Kidney glomerular epithelial cell (primary cell): ENCODE data around the gene RNF150.

Experiments
- DNase-seq: peaks from one replicate; lab custom pipeline; 2025; lab: John Stamatoyannopoulos, UW

The RNF150 gene

DNA sequence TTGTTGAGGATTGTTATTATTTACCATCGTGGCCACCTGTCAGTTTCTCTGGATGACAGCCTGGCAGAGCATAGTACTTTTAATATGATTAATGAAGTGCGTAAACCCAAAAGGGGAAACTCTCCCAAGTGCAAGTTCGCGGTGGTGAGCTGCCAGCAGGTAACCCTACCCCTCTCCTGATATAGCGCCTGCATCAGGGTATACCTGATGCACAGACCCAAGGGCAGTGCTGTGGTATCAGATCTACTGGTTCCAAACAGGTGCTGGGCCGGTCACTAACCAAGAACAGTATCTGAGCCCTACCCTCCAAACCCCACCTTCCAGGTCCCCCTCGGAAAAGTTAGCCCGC lies 1.6 kb downstream of the RNF150 start:
- no peak for DNase-seq

DNA sequence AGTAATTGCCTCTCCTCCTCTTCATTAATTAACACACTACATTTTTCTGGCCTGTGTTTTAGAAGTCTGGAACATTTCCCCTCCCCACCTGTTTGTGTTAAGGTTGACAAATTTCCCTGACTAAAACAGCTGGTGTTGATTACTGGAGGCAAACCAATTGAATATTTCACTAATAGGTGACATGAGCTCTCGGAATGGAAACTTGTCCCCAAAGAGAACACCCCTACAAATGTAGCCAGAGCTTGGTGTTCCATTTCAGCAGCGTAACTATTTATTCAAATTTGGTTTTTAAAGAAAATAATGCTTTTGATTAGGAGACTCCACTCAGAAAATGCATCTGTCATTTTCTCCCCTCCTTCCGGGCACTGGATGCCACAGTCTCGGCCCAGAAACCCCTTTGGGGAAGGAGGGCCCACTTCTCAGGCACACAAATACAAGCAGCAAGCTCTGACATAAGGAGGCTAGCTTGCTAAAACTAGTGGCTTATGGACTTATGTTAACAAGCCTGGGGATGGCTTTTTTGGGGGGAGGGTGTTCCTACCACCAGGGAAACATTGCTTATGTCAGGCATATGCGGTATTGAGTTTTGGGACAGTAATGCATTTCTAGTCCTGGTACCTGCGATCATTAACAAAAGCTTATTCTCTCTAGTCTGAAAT lies 2.2 kb downstream of the RNF150 start:
- DNase-seq, result no peak

DNA sequence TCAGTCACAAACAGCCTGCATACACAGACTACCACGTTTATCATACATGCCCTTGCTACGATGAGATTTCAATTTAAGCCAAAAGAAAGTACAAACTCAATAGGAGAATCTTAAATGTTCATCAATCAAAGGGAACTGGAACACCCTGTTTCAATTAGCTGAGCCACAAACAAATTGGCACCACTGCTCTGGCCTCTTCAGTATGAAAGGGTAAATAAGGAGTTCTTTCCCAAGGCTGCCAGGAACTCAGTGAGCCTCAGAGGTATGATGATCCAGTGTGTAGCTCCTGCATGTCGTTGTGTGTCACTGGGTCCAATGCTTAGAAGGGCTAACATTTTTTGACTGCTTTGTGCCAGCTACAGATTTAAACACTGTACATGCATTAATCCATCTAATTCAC lies 5.4 kb downstream of the RNF150 start:
- no peak for DNase-seq

DNA sequence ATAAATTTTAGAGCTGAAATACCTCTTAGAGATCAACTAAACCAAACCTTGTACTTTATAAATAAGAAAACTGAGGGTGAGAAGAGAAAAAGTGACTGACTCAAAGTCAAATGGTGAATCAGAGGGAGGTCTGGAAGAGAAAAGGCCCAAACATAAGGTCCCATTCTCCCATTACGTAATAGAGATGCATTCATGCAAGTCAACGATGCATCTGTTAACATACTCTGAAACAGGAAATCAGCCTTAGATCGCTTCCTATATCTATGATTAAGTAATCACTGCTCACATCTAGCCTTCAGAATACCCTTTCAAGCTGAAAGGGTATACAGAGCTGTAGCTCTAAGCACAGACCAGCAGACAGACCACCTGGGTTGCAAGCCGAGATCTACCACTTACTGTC lies 6.5 kb downstream of the RNF150 start:
- peak; percentile 14 for DNase-seq

DNA sequence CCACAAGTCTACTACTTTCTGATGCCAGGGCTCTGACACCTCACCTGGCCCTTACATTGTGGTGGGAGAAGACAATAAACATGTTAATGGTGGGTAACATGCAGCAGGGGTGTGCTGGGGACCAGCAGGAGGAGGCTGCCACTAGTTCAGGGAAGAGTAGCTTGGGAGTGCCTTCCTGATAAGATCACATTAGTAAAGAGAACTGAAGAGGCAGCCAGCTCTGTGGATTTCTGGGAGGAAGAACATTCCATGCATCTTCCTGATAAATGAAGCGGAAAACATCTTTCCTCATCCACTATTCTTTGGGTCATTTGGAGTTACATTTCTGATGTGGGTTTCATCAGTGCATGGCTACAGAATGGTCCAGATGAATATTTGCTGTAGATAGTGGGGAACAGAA lies 9.0 kb downstream of the RNF150 start:
- DNase-seq, result peak; percentile 52

DNA sequence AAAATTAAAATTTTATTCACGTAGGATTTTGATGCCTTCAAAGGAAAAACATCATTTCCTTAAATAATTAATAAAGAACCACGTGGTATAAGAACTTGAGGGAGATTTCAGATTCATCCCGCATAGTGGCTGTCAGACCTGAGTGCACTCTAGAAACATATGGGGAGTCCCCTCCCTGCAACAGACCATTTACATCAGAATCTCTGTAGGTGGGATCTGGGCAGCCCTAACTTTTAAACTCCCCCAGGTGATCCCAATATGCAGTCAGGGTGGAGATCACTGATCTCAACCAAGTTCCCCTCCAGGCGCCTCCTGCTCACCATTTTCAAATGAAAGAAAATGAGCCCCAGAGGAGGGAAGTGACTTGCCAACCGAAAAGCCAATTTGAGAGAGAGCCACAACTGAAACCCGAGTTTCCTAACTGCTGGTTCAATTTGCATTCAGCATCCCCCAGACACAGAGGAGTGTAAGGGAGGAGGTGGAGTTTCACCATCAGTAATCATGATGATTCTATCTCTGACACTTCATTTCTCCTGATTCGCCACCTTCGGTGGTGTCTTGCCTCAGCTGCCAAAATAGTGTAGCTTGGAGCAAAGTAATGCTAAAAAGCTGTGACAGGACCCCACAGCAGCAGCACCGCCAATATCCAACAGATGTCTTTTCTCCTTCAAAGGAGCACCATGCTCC lies 11.4 kb downstream of the RNF150 start:
- DNase-seq, result no peak

DNA sequence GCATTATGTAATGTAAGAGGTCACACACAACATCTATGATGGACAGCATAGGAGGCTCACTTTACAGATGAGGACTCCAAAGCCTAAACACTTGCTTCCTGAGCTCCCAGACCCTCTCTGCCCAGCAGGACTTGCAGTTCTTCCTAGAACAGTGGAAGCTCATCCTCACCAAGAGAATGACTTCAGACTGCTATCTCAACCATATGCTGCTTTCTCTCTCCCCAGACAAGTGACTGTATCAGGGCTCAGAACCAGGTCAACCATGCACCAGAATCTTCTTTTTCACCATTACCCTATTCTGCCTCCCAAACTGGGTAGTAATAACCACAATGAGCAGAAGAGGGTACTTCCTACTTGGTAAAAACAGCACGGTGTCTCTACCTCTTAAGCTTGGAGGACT lies 12.2 kb downstream of the RNF150 start:
- DNase-seq, result no peak

DNA sequence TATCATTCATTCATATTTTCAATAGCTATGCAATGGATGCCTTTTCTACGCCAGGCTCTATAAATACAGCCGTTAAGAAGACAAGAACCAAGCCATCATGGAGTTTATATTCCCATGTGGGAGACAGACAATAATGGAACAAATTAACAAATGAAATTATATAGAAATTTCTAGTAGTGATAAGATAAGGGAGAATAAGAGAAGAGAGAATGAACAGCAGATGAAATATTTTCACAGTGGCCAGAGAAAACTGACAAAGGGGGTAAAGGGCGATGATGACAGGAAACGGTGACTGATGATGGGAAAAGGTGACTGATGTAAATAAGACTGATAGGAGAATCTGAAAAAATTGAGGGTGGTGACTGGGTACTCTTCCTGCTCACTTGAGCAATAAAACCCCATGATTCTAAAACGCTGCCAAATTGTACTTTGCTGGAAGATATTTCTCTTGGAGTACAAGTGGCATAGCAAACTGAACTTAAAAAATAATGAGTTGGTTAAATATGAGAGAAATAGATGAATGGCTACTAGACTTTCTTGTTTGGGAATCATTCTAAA lies 13.2 kb downstream of the RNF150 start:
- DNase-seq, result no peak

DNA sequence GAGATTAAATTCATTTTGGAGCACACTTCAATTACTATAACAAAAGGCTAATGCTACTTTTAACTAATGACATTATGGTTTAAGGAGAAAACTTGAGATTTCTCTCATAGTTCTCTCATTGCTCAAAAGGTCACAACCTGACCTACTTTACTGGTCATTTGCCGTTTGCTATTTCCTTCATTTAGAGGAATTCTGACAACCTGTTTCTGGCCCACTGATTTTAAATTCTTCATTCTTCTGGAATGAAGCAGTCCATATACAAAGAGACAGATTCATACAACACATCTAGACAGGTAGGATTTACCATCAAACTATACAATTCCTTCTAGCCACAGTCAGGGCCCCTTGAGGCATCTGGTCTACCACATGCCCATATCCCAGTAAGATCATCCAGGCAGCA lies 14.2 kb downstream of the RNF150 start:
- no peak for DNase-seq

DNA sequence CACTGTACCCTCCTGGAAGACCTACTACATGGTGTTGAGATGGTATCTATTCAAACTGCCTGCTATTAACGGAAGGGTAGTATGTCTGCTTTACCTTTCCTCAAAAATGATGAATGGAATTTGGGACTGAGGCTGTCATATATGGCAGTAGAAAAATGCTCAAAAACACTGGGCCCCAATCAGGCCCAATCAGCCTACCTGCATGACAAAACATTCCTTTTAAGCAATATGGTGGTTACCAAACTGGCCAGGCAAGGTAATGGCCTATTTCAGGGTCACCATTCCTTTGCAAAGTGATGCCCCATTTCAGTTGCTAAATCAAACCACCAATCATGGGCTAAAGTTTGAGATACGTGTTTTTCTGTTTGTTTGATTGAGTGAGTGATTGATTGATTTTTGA lies 14.9 kb downstream of the RNF150 start:
- DNase-seq, result no peak

DNA sequence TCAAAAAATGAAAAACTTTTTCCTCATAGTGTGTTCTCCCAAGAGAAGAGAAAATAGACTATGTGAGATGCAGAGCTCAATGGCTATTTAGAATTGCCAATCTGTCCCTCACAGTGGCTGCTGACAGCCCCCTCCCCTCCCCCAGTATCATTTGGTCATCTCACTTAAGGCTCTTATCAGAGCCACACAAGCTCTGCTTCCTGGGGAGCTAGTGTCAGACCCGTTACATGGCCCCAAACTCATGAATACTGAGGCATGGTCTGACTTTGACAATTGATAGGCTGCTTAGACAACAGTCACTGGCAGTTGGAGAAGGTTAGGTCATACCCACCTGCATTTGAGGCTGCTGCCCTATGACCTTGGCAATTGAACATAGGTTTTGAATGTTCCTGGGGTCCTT lies 15.3 kb downstream of the RNF150 start:
- no peak for DNase-seq

DNA sequence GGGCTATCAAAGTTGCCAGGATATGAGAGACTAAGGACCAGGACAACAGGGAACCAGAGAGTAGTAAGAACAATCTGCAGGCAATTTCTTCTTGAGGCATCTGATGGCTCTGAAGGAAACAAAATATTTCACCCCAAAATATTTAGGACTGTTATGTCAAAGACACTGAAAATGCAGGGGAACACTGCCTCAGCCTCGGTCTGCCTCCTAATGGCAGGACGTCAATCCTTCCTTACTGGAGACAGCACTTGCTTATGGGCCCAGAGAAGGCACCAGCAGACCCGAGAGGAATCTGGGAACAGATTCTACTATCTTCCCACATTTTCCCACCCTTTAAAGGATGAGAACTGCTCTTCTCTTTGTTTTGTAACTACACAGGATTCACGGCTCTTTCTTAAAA lies 23.3 kb downstream of the RNF150 start:
- DNase-seq, result no peak

DNA sequence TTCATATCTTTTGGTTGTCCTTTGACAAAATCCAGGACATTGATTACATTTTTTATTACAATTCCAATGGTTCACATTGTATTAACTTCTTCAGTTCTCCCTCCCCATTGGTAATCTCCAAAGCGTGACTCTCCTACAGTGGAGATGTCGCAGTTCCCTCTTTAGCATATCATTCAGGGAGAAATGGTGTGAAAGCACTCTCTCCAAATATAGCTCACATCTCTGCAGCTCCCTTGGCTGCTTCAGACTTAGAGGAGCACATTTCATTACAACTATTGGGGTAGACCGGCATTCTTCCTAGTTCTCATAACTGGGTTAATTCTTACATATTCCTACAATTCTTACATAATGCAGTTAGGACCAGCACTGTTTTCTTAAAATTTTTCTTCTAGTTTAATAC lies 25.3 kb downstream of the RNF150 start:
- DNase-seq, result no peak

DNA sequence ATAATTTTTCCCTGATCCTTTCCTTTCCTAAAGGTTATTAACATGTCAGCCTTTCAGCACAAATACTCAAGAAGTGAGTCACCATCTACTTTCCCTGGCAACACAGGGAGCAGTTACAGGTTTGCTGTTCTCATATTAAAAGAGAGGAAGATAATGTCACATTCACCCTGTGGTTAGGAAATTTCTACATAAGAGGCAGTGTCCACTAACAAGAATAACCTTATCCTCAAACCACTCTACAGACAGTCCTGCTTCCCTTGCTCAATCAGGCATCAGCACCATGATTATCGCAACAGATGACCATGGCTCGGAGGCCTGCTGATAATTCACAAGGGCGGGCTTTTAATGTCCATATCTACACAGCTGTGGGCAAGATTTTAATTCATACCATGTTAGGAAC lies 30.9 kb downstream of the RNF150 start:
- DNase-seq, result peak; percentile 81

DNA sequence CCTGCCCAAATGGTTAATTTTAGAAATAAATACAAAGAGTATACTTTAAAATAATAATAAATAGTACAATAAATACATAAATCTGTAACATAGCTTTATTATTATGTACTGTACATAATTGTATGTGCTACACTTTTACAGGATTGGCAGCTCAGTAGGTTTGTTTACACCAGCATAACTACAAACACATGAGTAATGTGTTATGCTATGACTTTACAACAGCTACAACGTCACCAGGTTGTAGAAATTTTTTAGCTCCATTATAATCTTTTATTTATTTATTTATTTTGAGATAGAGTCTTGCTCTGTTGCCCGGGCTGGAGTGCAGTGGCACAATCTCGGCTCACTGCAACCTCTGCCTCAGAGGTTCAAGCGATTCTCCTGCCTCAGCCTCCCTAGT lies 31.8 kb downstream of the RNF150 start:
- DNase-seq, result no peak

DNA sequence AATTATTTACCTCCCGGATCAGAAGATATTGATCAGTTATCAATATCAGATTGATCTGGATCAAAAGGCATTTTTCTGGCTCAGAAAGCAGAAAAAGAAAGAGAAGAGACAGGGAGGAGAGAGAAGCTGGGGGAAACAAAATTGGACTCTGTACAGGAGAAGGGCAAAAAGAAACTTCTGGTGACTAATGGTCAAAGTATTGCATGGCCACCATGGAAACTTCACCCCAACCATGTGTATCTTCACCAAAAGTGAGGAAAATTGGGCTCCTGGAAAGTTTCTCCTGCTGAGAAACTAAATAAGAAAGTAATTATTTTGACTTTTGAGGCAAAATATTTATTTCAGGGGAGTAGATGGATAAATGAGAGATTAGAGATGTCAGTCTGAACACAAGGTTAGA lies 33.9 kb downstream of the RNF150 start:
- no peak for DNase-seq

DNA sequence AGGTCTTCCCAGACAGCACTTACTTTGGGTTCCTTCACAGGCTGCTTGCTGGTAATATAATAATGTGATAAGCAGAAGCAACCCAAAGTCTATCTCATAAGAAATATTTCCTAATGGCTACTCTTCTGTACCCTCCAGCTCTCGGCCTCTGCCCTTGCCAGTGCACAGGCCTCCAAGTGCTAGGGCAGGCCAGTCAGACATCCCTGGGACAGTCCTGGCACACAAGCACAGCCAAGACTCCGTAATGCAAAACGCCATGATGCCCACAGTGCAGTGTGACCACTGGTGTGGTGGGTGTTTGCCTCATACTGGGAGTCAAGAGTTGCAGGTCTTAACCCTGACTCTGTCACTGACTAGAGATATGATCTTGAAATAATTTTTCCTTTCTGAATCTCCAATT lies 35.1 kb downstream of the RNF150 start:
- no peak for DNase-seq

DNA sequence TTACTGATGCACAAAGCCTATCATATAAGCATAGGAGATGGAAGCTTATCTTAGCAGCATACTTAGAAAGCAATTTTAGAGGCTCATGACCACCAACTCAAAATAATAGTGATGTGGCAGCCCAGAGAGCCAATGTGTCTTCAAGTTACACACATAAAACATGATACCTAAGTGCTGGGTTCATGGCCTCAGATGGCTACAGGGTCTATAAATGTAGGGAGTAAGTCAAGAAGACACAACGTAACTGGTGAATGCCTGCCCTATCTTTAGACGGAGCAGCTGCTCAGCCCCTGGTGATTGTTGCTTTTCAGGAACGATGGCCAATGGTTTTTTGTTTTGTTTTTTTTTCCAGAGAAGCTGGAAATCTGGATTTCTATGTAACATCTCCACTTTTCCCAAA lies 42.8 kb downstream of the RNF150 start:
- no peak for DNase-seq

DNA sequence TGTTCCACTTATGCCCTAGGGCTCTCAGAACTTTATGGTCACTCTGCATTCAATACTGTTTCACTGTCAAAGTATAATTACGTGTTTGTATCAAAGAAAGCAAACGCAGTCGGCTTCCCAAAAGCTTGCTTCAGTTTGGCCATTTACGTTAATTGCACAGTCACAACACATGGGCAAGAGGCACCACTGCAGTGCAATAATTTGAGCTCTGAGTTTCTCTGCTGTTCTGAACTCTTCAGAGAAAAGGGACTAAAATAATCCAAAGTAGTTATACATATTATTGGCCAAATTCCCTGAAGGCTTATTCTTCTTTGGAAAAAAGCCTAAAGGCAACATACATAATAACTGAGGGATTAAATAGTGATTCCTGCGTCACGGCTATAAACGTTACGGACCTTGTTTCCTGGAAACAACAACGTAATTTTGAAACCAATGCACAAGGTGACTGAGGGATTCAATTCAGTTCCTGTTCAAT lies 51.3 kb downstream of the RNF150 start:
- no peak for DNase-seq

DNA sequence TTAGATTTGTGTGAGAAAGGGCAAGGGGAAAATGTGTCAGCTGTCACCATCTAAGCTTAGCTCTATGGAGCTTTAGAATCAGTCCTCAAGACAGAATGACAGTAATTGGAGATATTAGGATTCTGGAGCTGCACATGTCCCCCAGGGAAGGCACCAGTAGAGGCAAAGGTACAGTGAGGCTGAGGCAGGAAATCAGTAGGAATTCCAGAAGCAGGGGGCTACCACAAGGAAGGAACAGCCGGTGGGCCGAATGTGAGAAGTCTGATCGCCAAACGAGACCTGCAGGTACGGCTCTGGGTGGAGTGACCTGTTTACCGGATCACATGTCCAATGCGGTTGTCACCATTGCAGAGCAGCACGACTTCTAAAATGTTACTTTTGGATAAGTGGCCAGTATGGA lies 52.6 kb downstream of the RNF150 start:
- no peak for DNase-seq

DNA sequence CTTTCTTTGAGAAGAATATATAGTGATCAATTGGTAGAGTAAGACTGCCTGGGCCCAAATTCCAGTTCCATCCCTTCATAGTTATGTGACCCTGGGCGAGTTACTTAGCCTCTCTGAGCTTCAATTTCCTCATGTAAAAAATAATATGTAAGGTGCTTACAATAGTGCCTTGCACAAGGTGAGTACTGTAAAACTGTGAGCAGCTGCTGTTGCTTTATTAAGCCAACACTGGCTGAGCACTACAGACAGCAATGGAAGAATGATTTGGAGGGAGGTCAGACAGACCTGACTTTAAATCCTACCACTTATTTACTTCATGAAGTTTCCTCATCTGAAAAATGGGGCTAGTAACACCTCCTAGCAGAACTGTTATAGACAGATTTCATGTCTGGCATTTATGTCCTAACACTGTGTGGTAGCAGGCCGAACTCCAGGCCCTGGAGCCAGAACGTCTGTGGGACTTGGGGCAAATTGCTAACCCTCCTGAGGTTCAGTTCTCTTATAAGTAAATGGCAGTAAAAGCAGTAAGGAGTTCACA lies 53.8 kb downstream of the RNF150 start:
- no peak for DNase-seq

DNA sequence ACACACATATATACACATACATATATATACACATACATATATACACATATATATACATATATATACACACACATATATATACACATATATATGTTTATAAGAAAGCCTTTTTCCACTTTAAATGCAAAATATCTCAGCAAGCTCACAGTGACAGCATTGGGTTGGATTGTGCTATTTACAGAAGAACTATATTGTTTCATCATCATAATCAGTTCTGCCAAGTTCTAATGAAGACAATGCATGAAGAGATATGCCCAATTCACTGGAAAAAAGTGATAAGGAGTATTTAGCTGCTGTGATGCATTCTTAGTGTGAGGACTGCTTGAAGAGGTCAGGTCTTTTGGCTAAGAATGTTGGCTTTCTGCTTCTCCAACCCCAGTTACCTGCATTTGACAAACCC lies 54.4 kb downstream of the RNF150 start:
- DNase-seq, result no peak

DNA sequence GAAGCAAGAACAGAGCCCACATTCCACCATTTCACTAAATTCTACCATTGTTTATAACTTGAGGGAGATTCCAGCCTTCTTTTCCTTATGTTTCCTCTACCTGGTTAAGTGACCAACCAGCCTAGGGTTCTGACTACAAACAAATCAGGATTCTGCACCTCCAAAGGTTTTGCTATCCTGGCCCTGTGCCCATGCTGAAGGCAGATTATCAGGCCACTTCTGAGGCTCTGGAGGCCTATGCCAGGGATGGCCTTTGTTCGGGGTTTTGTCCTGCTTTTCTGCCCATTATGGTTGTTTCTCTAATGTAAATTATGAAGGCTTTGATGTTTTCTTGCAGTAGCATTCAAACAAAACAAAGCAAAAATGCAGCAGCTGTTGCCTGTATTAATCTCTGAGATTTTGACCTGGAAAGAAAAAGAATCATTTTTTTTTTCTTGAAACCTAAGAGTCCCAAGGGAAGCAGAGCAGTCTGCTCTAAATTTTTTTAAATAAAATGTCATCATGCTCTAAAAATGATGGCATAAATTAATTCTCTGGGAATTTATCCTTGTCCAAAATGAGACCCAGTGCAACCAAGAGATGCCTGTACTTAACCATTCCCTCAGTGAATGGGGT lies 55.6 kb downstream of the RNF150 start:
- no peak for DNase-seq
